Spleen (tissue), 11 donors: ENCODE results near the gene LSM5. TPM values are rescaled to one million over a fixed set of nuclear protein-coding genes. Genes with fewer than 3 reads are reported as not detected.

Experiments used
- DNase-seq: peaks from one replicate; pipeline ENCODE4 v3.0.0-alpha.2; 2020
- H3K27ac ChIP-seq, 8 donors: fragments of 200-600 bp; sonication (generic) in 7 of 8; 1 replicate in 4 of 8; 2 replicates in 4 of 8; pipeline versions ENCODE4 v1.5.0 to v1.8.0; 2016 to 2021; ENCODE audit warnings: inconsistent platforms in 4 of 8, mild to moderate bottlenecking in 4 of 8, moderate library complexity in 1 of 8
- H3K27me3 ChIP-seq, 7 donors: fragments of 200-600 bp; sonication (generic) in 6 of 7; replicated peaks in 1 of 7; 1 replicate in 4 of 7; 2 replicates in 3 of 7; pipeline versions ENCODE4 v1.5.0 to v1.8.0; 2016 to 2021; ENCODE audit warnings: inconsistent platforms in 3 of 7, mild to moderate bottlenecking in 1 of 7
- H3K36me3 ChIP-seq, 6 donors: fragments of 200-600 bp; sonication (generic) in 5 of 6; 1 replicate in 4 of 6; 2 replicates in 2 of 6; pipeline versions ENCODE4 v1.5.0 to v1.8.0; 2016 to 2021; ENCODE audit warnings: inconsistent platforms in 2 of 6
- H3K4me1 ChIP-seq, 6 donors: fragments of 200-600 bp; sonication (generic) in 5 of 6; 1 replicate in 3 of 6; 2 replicates in 3 of 6; pipeline versions ENCODE4 v1.5.0 to v1.8.0; 2016 to 2021; ENCODE audit warnings: inconsistent platforms in 3 of 6
- H3K4me3 ChIP-seq, 8 donors: fragments of 200-600 bp; sonication (generic) in 7 of 8; 1 replicate in 4 of 8; 2 replicates in 4 of 8; pipeline versions ENCODE4 v1.5.0 to v1.8.0; 2016 to 2021; ENCODE audit warnings: inconsistent platforms in 4 of 8, mild to moderate bottlenecking in 4 of 8, moderate library complexity in 2 of 8
- H3K9me3 ChIP-seq, 8 donors: fragments of 200-600 bp; sonication (generic) in 7 of 8; 1 replicate in 4 of 8; 2 replicates in 4 of 8; pipeline versions ENCODE4 v1.5.0 to v1.8.0; 2016 to 2021; ENCODE audit warnings: inconsistent platforms in 4 of 8
- CTCF ChIP-seq, 11 experiments: fragments of 200-600 bp in 7 of 11; fragments of 450-650 bp in 4 of 11; sonication (generic) in 4 of 11; IDR thresholded peaks in 8 of 11; conservative IDR thresholded peaks in 3 of 11; 1 replicate in 7 of 11; 2 replicates in 4 of 11; pipeline versions ENCODE4 v1.4.0 to v1.8.0; 2016 to 2021; ENCODE audit warnings: antibody characterized with exemption in 11 of 11, inconsistent platforms in 4 of 11, mild to moderate bottlenecking in 1 of 11
- POLR2A ChIP-seq, 3 donors: fragments of 450-650 bp; IDR thresholded peaks; one replicate each; pipeline ENCODE4 v1.5.1; 2017; ENCODE audit warnings: antibody characterized with exemption in 3 of 3, mild to moderate bottlenecking in 1 of 3
- POLR2AphosphoS5 ChIP-seq, 3 donors: sonication (generic); formaldehyde crosslinking; IDR thresholded peaks; one replicate each; pipeline ENCODE4 v1.5.1; 2017; ENCODE audit warnings: antibody characterized with exemption in 3 of 3
- WGBS, 5 donors: extraction: QIAGEN DNeasy Blood & Tissue Kit in 3 of 5; methylation state at CpG; one replicate each; pipeline versions ENCODE4 v1.1.5 to v1.1.7; 2013 to 2018; 5-methylcytosine and 5-hydroxymethylcytosine counted together
- intact Hi-C: fragments of 100-400 bp; cut with DNase I; formaldehyde crosslinking; loops from one replicate; pipeline ENCODE4 v1.15.0; 2023; ENCODE audit warnings: low total_unique reads
- polyA plus RNA-seq, 3 donors: library from polyadenylated mRNA; stranded (reverse); fragments of 200-250 nt; gene quantifications; one replicate each; pipeline ENCODE4 v1.2.1, GENCODE V29; 2013
- total RNA-seq, 7 donors: library from RNA; depleted of rRNA in 3 of 7; stranded (reverse); fragments of >200 nt in 3 of 7; fragmentation: NEBNext Ultra II Directional in 4 of 7; extraction: Animal tissue kit (Norgen Biotek cat#: 25700) in 4 of 7; gene quantifications; one replicate each; pipeline versions ENCODE4 v1.1.0 to v1.2.1, GENCODE V29; 2016 to 2021
- donor health status: healthy with polysubstance abuse.
- donor health status: DM: no; HTN: no; CAD: no; lungs with moderate emphysema.
- donor health status: DM: no; HTN: no; CAD: no.
- donor health status: Bipolar disorder and iron deficiency.
- donor health status: healthy.
- donor health status: DM: no; HTN: no; CAD: no.
- donor health status: DM: yes; HTN: yes; CAD: no.

LSM5 gene
- total and polyA plus RNA-seq, 10 donors = 14.5 to 142 (median 33.2) TPM

DNA sequence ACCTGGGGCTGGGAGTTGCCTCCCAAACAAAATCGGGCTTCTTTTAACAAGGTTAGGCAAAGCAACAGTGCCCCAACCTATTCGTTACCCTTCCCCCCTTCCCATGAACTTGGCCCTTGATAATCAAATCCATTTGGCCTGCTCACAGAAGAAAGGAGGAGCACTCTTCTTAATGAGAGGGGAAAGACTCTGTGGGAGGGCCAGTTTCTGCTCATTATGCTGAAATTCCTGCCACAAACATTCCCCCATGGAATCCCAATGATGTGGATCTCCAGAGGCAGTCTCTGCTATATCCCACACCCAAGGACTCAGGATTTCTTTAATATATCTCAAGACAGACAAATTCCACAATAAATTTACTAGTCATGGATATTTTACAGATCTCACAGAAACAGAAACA lies 43.0 kb downstream of the LSM5 start:
- WGBS, 5 donors = 55 to 86% (median 75%) methylated on average over 2 of the region's 2 CpGs
- Histone ChIP-seq H3K27ac (no peak overlapping the region), H3K4me1 (no peaks in the 10 kb centered on the region), H3K36me3 (no peaks in the 10 kb centered on the region), H3K4me3 (no peak overlapping the region), H3K9me3 (peaks cover 0 to 10% (median 2%) of the 10 kb centered on the region in 8 donors), H3K27me3 (no peaks in the 10 kb centered on the region)
- DNase-seq = no peak
- intact Hi-C loops = no loop called here
- no peak for TF ChIP-seq CTCF (IDR thresholded peaks at IDR 0.05 in 8 of 11, conservative IDR thresholded peaks at IDR 0.05 in 3 of 11)
- TF ChIP-seq POLR2A (IDR thresholded peaks at IDR 0.05) = no peak
- no peak for TF ChIP-seq POLR2AphosphoS5 (IDR thresholded peaks at IDR 0.05)

GRCh38 chr7:32436146-32436928 lies 53.8 kb downstream of the LSM5 start:
- no peak overlapping the region for H3K4me3 ChIP-seq
- 88 to 96% (median 90%) methylated on average over 5 of the region's 5 CpGs for WGBS, 5 donors
- no peak for DNase-seq
- peaks cover 0 to 24% (median 0%) of the 10 kb centered on the region in 7 donors for H3K27me3 ChIP-seq
- TF ChIP-seq CTCF (IDR thresholded peaks at IDR 0.05 in 8 of 11, conservative IDR thresholded peaks at IDR 0.05 in 3 of 11) (no peak), POLR2AphosphoS5 (IDR thresholded peaks at IDR 0.05) (no peak), POLR2A (IDR thresholded peaks at IDR 0.05) (no peak)
- H3K36me3 ChIP-seq = no peaks in the 10 kb centered on the region
- no peak overlapping the region for H3K27ac ChIP-seq
- H3K9me3 ChIP-seq = no peaks in the 10 kb centered on the region
- no peaks in the 10 kb centered on the region for H3K4me1 ChIP-seq
- intact Hi-C loops = no loop called here

Other genes with a start within 250 kb of the LSM5 start
- 10 to 100 TPM; 29.8 to 54.8 (median 36.7) TPM for gene AVL9, start 5.1 kb upstream of the LSM5 start, total RNA-seq
- gene AVL9, start 5.1 kb upstream of the LSM5 start, polyA plus RNA-seq = 10 to 100 TPM in 1 of 3 donors, 1 to 10 TPM in 2; 8.4 to 10.0 (median 8.6) TPM